Adipose tissue (tissue), 3 donors: Measurements from ENCODE around the gene HOATZ. TPM values are rescaled to one million over a fixed set of nuclear protein-coding genes. Genes with fewer than 3 reads are reported as not detected.

Source experiments
- H3K27ac ChIP-seq: one replicate; pipeline ENCODE4 v1.5.1; 2013; ENCODE audit warnings: low read depth, low read length
- WGBS, 3 donors: extraction: QIAGEN DNeasy Blood & Tissue Kit; methylation state at CpG; one replicate each; pipeline ENCODE4 v1.1.7; 2013; 5-methylcytosine and 5-hydroxymethylcytosine counted together
- polyA plus RNA-seq, 3 donors: library from polyadenylated mRNA; stranded (reverse); fragments of 200-250 nt; gene quantifications; one replicate each; pipeline ENCODE4 v1.2.3, GENCODE V29; 2013
- donor health status: healthy with polysubstance abuse.
- donor health status: Bipolar disorder and iron deficiency.
- donor health status: healthy.

The HOATZ gene
- polyA plus RNA-seq, 3 donors = not detected

DNA sequence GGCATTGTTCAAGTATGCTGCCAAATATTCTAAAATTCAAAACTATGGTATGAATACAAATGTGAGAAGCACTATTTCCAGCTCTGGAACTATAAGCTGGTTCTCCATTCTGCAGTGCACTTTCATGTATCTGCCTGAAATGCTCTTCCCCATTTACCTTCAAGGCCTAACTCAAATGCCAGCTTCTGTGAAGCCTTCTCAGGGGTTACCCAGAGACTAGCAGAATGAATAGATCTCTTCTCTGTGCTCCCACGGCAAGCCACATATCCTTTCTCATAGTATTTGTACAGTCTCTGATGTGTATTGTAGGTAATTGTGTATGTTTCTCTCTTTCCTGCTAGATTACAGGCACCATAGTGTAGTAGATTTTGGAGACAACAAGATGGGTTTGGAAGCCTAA, 4.1 kb downstream of the HOATZ start:
- H3K27ac ChIP-seq = no peak overlapping the region
- WGBS, 3 donors = 48 to 81% (median 73%) methylated on average over 1 of the region's 1 CpG

DNA sequence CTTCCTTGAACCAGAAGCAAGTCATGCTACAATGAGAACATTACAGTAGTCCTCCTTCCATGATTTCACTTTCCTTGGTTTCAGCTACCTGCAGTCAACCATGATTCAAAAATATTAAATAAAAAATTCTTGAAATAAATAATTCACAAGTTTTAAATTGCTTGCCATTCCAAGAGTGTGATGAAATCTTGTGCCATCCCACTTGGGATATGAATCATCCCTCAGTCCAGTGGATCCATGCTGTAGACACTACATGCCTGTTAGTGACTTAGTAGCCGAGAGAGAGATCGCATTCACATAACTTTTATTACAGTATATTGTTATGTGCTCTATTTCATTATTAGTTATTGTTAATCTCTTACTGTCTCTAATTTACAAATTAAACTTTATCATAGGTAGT, 6.0 kb downstream of the HOATZ start:
- H3K27ac ChIP-seq = no peak overlapping the region
- 89 to 94% (median 92%) methylated on average over 2 of the region's 2 CpGs for WGBS, 3 donors

DNA sequence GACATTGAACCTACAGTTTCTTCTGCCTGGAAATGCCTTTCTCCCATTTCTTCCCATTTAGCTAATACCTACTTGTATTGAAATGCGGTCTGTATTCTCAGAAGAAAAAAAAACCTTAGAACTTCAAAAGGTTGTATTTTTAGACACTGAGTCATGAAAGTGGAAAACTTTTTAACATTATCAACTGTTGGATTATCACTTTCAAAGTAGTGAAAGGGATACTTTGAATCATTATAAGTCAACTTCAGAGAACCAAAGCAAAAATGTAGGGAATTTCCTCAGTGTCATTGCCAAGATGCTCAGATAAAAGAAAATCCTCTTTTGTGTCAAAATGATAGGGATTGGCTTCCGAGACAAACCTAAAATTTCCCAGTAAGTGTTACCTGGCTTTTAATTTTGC, 6.6 kb downstream of the HOATZ start:
- H3K27ac ChIP-seq = no peak overlapping the region
- 67 to 80% (median 69%) methylated on average over 2 of the region's 2 CpGs for WGBS, 3 donors

DNA sequence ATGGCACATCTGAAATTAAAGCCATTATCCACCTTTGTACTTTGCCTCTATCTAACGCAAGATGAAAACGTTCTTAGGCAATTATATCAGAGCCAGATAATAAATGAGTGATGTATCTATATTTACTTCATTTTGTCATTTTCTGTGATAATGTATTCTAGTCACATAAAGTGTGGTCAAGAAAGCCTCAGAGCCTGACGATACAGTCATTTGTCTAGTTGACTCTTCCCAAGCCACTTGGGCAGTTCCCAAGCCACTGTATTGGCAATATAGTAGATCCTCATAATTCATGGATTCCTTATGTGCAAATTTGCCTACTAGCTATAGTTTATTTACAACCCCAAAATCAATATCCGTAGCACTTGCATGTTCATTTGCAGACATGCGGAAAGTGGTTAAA, 7.8 kb downstream of the HOATZ start:
- WGBS, 3 donors = 71 to 93% (median 92%) methylated on average over 5 of the region's 5 CpGs

DNA sequence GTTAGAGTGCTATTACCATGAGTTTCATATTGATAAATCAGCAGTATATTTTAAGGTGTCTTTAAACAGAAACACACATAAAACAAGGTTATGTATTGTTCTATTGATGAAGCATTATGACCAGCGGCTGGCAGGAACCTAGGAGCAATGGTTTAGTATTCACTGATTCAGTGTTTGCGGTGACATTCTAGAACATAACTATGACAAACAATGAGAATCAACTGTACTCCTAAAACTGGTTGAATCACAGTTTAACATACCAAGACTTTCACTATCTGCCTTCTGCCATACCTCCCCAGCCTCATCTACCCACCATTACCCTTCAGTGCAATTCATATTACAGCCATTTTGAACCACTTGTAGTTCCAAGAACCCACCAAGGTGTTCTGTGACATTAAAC, 8.8 kb downstream of the HOATZ start:
- WGBS, 3 donors = 92 to 96% (median 95%) methylated on average over 2 of the region's 2 CpGs
- no peak overlapping the region for H3K27ac ChIP-seq

More for the DNA sequence above, 7.8 kb downstream of the HOATZ start:
- H3K27ac ChIP-seq = no peak overlapping the region

DNA sequence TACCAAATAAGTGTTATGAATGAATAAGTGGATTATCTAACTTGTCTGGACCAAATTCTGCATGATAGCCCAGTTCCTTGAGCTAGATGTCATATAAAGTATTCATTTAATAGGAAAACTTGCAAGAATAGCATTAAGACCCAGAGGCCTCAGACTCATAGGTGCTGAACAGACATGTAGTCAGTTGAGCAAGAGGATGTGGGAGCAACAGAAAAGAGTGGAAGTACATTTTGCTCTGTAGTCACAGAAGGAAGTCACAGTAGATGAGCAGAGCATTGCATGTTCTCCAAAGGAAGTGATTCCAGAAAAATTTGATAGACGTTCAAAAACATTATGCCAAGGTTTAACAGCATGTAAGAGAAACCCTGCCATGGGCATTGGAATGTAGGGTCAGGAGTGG, 9.5 kb downstream of the HOATZ start:
- WGBS, 3 donors = 31 to 64% (median 43%) methylated on average over 1 of the region's 1 CpG
- H3K27ac ChIP-seq = no peak overlapping the region

DNA sequence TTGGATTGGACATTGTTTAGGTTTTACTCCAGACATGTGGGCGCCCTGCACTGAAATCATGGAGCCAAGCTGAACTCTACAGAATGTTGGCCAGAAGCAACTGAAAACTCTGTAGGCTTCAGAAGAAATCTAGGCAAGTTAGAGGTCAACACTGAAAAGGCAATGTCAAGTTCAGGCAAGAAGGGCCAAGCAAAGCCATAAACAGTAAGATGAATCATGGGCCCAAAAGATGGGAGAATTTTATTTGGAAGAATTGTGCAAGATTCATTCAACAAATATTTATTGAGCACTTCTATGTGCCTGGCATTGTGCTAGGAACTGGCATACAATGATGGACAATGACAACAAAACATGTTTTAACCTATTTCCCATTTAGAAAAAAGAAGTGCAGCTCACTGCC, 10.9 kb downstream of the HOATZ start:
- no peak overlapping the region for H3K27ac ChIP-seq
- 92 to 99% (median 97%) methylated on average over 1 of the region's 1 CpG for WGBS, 3 donors

DNA sequence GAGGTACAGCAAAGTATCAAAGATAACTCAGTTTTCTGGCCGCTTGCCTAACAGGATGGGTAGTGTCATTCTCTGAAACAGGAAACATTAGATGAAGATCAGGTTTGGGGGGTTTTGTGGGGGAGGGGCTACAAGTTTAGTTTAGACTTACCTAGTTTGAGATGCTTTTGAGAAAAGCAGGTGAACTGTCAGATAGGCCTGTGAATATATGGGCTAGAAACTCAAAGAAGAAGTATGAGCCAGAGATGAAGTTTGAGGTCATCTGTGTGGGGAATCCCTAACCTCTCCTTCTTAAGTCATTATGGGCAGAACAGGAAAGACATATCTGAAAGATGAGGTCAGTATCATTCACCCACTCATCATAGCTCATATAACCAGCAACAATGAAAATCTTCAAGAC, 11.9 kb downstream of the HOATZ start:
- 85 to 89% (median 86%) methylated on average over 1 of the region's 1 CpG for WGBS, 3 donors
- no peak overlapping the region for H3K27ac ChIP-seq

DNA sequence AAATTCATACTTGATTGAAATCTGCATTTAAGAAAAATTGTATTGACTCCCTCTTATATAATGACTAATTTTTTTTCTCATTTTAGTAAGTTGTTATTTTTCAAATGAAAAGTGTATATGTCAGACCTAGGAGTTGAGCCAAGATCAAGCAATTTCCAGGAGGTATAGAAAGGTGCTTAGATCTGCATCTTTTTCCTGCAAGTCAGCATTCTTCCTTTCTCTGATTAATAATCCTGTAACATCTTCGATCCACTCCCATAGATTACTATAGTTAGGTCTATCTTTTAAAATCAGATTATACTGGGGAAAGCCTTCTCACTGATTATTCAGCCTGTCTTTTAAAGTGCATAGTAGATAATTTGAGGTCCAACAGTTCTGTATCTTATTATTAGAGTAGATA, 12.7 kb downstream of the HOATZ start:
- WGBS, 3 donors = 74 to 86% (median 83%) methylated on average over 1 of the region's 1 CpG
- H3K27ac ChIP-seq = no peak overlapping the region

DNA sequence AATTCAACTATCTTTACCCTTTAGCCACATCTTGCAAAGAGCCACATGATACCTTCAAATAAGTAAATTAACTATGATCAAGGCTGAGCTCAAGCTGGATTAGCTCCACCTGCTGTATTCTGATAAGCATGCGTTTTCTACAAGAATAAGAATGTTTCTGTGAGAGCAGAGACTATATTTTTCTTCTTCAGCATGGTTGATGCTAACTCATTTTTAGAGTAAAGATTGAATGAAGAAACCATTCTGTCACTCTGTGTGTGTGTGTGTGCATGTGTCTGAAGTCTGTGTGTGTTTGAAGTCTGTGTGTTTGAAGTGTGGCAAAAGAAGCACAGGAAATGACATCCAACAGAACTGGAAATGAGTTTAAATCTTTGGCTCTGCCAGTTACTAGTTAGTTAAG, 14.0 kb downstream of the HOATZ start:
- no peak overlapping the region for H3K27ac ChIP-seq
- 26 to 46% (median 36%) methylated on average over 1 of the region's 1 CpG for WGBS, 3 donors

DNA sequence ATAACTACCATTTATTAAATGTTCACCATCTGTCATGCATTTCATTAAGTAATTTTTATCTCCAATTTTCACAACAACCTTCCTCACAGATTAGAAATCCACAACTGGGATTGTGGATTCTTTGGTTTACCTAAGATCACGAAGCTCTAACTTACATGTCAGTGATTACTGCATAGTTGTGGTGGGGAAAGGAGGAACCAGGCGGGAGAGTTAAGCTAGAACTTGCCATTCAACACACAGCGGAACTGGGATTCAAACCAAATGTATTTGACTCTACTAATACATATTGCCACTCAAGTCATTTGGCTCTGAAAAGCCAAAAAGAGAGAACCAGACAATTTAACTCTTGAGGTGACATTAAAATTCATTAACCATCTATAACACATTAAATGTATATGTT, 15.5 kb downstream of the HOATZ start:
- WGBS, 3 donors = 59 to 77% (median 67%) methylated on average over 3 of the region's 3 CpGs
- H3K27ac ChIP-seq = no peak overlapping the region

DNA sequence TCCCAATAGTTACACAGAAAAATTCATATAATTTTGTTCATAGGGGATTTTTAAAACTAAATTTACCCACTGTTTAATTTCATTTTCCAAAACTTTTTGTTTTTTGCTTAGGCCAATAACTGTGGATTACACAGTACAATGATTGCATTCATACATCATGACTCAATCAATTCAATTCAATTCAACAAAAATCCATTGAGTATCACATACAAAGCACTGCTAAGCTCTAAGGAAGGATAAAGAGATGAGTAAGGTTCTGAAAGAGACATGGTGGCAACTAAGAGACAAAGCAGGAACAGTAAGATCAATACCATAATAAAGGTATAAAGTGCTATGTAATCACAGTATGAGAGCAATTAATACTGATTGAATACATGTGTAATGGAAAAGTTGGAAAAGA, 16.6 kb downstream of the HOATZ start:
- no peak overlapping the region for H3K27ac ChIP-seq

DNA sequence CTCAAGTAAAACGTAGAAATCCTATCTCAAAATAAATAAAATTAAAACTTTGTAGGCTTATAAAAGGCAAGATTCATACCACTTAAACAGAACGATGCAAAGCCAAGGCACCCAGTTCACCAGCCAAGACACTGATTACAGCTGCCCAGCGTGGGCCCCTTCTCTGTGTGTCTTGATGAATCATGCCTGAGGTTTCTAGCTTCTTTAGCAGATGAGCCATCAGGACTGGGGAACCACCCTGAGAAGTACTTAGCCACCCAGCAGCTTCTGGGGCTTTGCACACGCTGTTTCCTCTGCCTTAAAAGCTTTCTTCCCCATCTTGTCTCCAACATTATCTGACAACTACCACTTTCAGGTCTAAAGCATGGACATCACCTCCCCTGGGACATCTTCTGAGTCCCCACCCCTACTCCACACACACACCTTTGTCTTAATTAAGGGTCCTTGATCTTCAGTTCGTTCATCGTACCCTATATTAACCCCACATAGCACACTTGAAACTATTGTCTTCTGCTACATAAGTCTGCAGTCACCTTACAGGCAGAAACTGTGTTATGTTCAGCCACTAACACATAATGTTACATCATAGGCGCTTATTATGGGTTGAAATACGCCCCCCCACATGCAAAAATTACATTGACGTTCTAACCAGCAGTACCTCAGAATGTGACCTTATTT, 17.2 kb downstream of the HOATZ start:
- H3K27ac ChIP-seq = no peak overlapping the region
- 68 to 69% (median 68%) methylated on average over 9 of the region's 9 CpGs for WGBS, 3 donors

DNA sequence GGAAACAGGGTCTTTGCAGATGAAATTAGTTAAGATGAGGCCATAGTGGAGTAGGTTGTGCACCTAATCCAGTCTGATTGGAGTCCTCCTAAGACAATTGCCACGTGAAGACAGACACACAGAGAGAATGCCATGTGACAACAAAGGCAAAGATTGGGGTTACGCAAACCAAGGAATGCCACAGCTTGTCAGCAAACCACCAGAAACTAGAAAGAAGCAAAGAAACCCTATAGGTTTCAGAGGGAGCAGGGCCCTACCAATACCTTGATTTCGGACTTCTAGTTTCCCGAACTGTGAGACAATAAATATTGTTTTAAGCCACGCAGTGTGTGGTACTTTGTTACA, 17.8 kb downstream of the HOATZ start:
- no peak overlapping the region for H3K27ac ChIP-seq
- 77 to 82% (median 82%) methylated on average over 5 of the region's 5 CpGs for WGBS, 3 donors

DNA sequence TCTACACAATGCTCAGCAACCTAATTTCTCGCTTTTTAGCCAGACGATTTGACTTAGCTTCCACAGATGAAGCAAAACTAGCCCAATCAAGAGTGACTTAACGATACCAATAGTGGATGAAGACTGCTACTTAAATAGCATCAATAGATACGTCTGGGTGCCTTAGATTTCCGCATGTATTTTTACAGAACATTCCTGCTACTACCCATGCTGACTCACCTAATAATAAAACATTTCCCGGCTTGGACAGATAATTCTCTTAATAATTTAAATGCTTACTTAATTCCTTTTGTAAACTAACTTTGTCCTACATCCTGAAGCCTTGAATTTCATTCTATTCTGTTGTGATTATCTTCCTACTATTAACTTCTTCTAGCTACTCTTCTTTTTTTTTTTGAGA, 20.7 kb downstream of the HOATZ start:
- 85 to 88% (median 87%) methylated on average over 6 of the region's 6 CpGs for WGBS, 3 donors
- H3K27ac ChIP-seq = no peak overlapping the region

DNA sequence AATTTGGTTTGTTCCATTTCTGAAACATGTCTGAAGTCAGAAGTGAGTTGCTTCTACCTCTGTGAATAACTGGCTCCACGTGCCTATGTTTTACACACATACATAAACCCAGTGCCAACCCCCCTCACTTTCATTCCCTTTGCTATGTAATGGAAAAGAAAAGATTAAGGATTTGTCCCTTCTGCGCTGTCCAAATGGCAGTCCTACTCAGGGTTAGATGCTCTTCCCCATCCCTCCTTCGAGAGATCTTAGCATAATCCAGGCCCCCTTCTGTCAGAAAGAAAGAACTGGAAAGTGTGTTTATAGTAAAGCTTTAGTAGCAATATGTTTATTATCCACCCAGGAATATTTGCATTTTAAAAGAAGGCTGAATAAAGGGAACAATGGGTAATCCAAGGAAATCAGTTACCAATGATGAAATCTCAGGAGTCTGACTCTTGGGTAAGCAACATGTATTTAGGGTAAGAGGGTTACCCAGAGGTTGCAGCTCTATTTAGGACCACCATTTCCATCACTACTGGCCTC, 22.8 kb downstream of the HOATZ start:
- WGBS, 3 donors = 78 to 85% (median 80%) methylated on average over 3 of the region's 3 CpGs
- H3K27ac ChIP-seq = no peak overlapping the region

DNA sequence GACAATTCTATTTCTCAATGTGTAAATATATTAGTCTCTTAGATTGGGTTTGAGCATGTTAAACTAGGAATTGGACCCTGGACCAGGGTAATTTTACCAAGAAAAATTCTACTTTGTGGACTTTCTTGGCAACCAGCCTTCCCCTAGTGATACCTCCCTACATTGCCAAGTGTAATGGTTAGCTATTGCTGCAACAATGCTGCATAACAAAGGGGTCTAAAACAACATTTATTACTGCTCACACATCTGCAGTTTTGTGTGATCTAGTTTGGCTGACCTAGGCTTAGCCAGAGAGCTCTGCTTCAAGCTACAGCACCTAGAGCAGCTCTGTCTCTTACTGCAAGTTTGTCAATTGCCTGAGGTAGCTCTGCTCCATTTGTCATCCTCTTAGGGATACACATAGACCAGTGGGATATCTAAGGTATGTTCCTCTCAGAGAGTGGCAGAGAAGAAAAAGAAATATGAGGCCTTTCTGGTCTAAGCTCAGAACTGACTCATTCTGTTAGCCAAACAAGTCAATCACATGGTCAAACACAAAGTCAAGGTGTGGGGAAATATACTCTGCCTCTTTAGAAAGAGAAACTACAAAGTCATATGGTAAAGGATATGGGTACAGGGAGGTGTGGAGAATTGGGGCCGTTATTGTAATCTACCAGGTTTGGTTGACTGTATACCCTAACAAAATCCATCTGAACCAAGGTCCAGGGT, 24.0 kb downstream of the HOATZ start:
- WGBS, 3 donors = 82 to 92% (median 91%) methylated on average over 1 of the region's 1 CpG
- H3K27ac ChIP-seq = no peak overlapping the region

DNA sequence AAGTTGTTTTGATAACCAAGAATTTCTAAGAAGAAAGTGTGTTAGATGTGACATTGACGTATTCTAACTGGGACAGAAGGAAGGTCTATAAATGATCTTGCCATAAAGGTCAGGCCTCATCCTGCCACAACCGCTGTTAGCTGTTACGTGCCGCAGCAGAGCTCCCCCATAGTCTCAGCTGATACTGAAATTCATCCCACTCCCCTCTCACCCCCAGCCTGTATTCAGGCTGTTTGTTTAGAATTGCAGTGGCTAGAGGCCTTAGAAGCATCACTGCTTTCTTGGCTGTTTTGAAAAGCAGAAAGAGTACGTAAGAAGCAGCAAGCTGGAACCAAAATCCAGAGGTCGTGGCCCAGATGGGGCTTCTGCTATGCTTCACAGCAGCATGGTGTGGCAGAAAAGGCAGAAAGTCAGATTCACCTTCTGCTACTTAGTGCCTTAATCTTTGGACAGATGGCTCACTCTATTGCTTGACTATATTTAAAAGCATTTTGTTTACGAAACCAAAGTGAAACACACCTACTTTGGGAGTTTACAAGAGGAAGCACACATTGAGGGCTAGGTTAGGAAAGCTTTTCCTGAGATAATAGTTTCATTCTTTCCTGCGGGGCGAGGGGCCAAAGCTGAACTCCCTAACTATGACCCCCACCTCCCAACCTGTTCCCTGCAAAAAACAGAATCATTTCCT, 25.0 kb downstream of the HOATZ start:
- WGBS, 3 donors = 65 to 90% (median 67%) methylated on average over 9 of the region's 9 CpGs
- H3K27ac ChIP-seq = no peak overlapping the region

DNA sequence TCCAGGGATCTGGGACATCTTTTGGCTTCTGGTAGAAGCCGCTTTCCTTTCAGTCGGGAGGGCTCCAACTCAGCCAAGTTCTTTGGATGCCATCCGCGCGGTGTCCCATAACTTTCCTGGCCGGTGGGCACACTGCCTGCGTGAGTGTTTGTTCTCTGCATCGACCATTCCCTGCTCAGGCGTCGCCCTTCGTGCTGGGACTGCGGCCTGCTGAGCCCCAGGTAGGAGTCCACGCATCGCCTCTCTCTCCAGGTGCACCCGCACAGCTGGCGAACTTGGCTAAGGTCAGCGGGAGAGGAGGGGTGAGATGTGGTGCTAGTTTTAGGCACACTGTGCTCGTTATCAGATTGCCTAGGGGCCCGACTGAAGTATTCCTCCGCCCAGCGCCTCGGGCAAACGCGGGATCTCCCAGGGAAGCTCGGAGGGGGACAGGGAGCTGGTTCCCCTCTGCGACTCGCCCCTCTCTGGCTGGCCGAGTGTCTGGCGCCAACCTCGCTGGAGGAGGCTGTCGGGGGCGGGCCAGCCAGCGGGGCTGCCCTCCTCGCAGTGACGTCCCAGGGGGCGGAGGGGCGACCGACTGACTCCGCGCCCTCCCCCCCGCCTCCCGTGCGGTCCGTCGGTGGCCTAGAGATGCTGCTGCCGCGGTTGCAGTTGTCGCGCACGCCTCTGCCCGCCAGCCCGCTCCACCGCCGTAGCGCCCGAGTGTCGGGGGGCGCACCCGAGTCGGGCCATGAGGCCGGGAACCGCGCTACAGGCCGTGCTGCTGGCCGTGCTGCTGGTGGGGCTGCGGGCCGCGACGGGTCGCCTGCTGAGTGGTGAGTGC, 25.7 kb downstream of the HOATZ start, which contains the start of gene LAYN:
Gene LAYN, plus strand, starts transcription at position 607 of the 823 bp plus-strand sequence. Its CDS starts 124 bp downstream, at position 731.
- H3K27ac ChIP-seq = no peak within 1 kb of the TSS
- WGBS, 3 donors = 6 to 7% (median 7%) methylated on average over 54 to 70 of the region's 70 CpGs
